ENCODE data around the gene GLT8D2.

GLT8D2 gene
- total RNA-seq = 0 to 0.14 reads per million in 2 donors

GRCh38 chr12:104049903-104050356 lies at the start of gene GLT8D2:
TSS of gene GLT8D2 (minus strand) at chr12:104050187. CDS start at chr12:104019648, 30,539 bp downstream.
- no peak for DNase-seq

- no peak for DNase-seq
Observed at GRCh38 chr12:104097954-104098353, 48.0 kb upstream of the GLT8D2 start.

GRCh38 chr12:104095289-104095688 lies 45.3 kb upstream of the GLT8D2 start:
- DNase-seq = no peak

GRCh38 chr12:104094284-104094683 lies 44.3 kb upstream of the GLT8D2 start:
- no peak for DNase-seq

GRCh38 chr12:104091136-104091535 lies 41.1 kb upstream of the GLT8D2 start:
- no peak for DNase-seq

GRCh38 chr12:104090685-104091084 lies 40.7 kb upstream of the GLT8D2 start:
- no peak for DNase-seq

GRCh38 chr12:104083769-104084475 lies 33.9 kb upstream of the GLT8D2 start:
- DNase-seq = no peak

GRCh38 chr12:104080764-104081163 lies 30.8 kb upstream of the GLT8D2 start:
- no peak for DNase-seq

GRCh38 chr12:104079024-104079423 lies 29.0 kb upstream of the GLT8D2 start:
- no peak for DNase-seq

- no peak for DNase-seq
Observed at GRCh38 chr12:104073699-104074098, 23.7 kb upstream of the GLT8D2 start.

GRCh38 chr12:104072099-104072498 lies 22.1 kb upstream of the GLT8D2 start:
- no peak for DNase-seq

- DNase-seq = no peak
Observed at GRCh38 chr12:104064842-104065427, 14.9 kb upstream of the GLT8D2 start.

GRCh38 chr12:104064031-104064841 lies 14.2 kb upstream of the GLT8D2 start, which contains the start of gene HCFC2:
TSS of gene HCFC2 (plus strand) at chr12:104064531. CDS start at chr12:104064561, 30 bp downstream.
- peak; percentile 87 for DNase-seq

GRCh38 chr12:104063712-104064030 lies 13.7 kb upstream of the GLT8D2 start:
- DNase-seq = no peak

GRCh38 chr12:104060791-104061190 lies 10.8 kb upstream of the GLT8D2 start:
- DNase-seq = no peak

GRCh38 chr12:104059963-104060362 lies 10.0 kb upstream of the GLT8D2 start:
- DNase-seq = no peak

GRCh38 chr12:104058802-104059201 lies 8.8 kb upstream of the GLT8D2 start:
- no peak for DNase-seq

- DNase-seq = no peak
Observed at GRCh38 chr12:104057771-104058197, 7.8 kb upstream of the GLT8D2 start.

- DNase-seq = no peak
Observed at GRCh38 chr12:104056419-104056972, 6.5 kb upstream of the GLT8D2 start.

- no peak for DNase-seq
Observed at GRCh38 chr12:104055686-104056388, 5.8 kb upstream of the GLT8D2 start.

- no peak for DNase-seq
Observed at GRCh38 chr12:104054681-104055346, 4.8 kb upstream of the GLT8D2 start.

- DNase-seq = no peak
Observed at GRCh38 chr12:104050436-104050835, 449 bp upstream of the GLT8D2 start.

Data from T-helper 9 cell (primary cell).